Femur (tissue), 1 donor: ENCODE data around the gene ANKRD31.
"Not testable (repeated sequence)": the region's sequence is repeated elsewhere in the genome, so short reads cannot be mapped to it uniquely, and the experiment has no call there.

Experiments
- DNase-seq: peaks from one replicate; pipeline ENCODE4 v3.0.0-alpha.2; 2017

Gene ANKRD31

DNA sequence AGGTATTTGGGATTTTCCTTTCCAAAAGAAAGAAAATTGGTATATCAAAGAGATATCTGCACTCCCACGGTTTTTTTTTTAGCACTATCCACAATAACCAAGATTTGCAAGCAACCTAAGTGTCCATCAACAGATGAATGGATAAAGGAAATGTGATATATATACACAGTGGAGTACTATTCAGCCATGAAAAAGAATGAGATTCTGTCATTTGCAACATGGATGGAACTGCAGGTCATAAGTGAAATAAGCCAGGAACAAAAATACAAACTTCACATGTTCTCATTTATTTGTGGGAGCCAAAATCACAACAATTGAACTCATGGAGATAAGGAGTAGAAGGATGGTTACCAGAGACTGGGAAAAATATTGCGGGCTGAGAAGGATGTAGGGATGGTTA is 9.8 kb downstream of the ANKRD31 start:
- no peak for DNase-seq

DNA sequence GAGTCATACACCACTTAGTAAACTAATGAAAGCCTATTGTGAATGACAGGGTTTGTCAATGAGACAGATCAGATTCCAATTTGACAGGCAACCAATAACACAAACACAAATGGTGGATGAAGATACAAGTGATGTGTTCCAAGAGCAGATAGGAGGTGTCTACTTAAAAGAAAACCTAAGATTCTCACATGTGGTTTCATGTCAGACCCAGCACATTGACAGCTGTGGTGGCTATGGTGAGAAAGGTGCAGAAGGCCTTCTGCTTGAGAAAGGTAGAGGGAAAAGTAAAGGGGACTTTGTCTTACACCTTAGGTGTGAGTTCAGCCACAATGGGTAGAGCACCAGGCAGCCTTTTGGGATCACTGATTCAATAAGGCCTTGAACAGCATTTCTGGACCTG is 11.2 kb downstream of the ANKRD31 start:
- no peak for DNase-seq

GRCh38 chr5:75220787-75221186 is 15.9 kb downstream of the ANKRD31 start:
- not testable (repeated sequence) for DNase-seq

GRCh38 chr5:75214928-75215327 is 21.8 kb downstream of the ANKRD31 start:
- DNase-seq: no peak

- DNase-seq: no peak
Observed at GRCh38 chr5:75214409-75214808, 22.3 kb downstream of the ANKRD31 start.

GRCh38 chr5:75203604-75204003 is 33.1 kb downstream of the ANKRD31 start:
- DNase-seq: no peak

- no peak for DNase-seq
Observed at GRCh38 chr5:75202935-75203334, 33.7 kb downstream of the ANKRD31 start.

DNA sequence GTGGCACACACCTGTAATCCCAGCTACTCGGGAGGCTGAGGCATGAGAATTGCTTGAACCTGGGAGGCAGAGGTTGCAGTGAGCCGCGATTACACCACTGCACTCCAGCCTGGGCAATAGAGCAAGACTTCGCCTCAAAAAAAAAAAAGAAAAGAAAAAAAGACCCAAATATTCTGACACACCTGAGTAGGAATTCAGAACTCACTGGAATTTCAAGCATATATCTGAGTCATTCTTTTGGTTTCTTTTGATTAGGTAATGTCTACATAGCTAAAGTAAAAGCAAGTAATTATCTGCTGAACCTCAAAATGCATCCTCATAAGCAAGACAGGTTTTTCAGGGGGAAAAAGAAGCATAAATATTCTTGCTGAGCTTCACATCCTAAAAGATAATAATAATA is 35.9 kb downstream of the ANKRD31 start:
- DNase-seq: no peak

GRCh38 chr5:75199946-75200345 is 36.7 kb downstream of the ANKRD31 start:
- no peak for DNase-seq

- no peak for DNase-seq
Observed at GRCh38 chr5:75199071-75199470, 37.6 kb downstream of the ANKRD31 start.

DNA sequence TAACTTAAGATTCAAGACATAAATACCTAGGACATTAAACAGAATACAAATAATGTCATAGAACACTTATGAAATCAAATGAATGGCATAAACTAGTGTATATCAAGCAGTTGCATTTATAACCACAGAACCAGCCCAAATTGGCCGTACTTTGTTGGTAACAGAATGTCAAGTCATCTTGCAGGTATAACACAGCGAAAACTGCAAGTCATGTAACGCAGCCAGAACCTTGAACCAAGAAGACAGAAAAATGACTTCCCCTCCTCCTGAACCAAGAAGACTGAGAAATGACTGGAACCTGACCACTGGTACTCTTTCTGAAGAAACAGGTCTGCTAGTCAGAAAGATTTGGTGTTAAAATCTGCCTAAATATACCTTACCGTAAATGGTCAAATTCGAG is 38.9 kb downstream of the ANKRD31 start:
- no peak for DNase-seq

DNA sequence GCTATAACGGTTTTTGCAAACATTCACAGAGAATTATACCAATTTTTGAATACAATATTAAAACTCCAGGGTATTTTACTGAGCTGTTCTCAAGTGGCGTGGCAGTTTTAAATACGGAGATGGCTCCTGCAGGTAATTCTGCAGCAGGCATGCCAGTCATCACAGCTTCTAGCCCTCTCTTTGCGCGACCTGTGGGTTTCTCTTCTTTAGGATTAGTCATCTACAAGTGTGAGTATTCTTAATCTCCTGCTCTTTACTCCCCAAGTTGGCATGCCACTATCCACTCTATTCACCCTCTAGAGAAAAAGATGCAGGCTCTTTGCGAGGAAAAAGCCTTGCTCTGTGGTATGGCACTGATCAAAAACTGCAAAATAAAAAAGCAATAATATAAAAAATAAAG is 43.9 kb downstream of the ANKRD31 start:
- no peak for DNase-seq

- no peak for DNase-seq
Observed at GRCh38 chr5:75192264-75192663, 44.4 kb downstream of the ANKRD31 start.

GRCh38 chr5:75190227-75190626 is 46.5 kb downstream of the ANKRD31 start:
- no peak for DNase-seq

DNA sequence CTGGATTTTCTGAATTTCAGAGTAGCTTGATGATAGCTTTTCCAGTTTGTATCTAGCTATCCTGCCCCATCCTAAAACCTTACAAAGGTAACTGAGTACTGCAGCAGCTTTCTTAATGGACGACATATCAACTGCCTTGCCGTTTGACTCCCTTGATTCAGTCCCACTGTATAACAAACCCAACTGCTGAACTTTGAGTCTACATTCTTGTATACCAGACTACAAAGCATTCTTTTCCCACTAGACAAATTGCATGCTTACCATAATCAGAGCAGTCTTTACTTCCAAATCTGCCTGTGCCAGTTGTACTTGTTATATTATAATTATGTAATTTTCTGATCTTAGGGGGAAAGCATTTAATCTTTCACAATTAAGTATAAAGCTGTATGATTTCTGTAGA is 47.3 kb downstream of the ANKRD31 start:
- DNase-seq: no peak

DNA sequence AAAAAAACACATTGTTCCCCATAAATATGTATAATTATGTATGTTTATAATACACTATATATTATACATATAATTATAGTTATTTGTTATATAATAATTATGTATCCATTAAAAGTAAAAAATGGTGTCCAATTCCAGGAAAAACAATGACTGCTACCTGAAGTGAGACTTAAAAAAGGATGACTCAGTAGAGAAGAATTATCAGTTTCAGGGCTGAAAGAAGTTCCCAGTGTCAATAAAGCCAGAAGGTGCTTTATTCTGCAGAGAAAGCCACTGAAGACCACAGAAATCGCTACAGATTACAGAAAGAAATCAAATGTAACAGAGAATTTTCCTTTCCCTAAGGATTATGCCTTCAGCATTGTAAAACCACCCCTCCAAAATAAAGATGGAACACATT is 50.9 kb downstream of the ANKRD31 start:
- DNase-seq: no peak

- not testable (repeated sequence) for DNase-seq
Observed at GRCh38 chr5:75176009-75176408, 60.7 kb downstream of the ANKRD31 start.

- not testable (repeated sequence) for DNase-seq
Observed at GRCh38 chr5:75174872-75175271, 61.8 kb downstream of the ANKRD31 start.

- DNase-seq: no peak
Observed at GRCh38 chr5:75169516-75169915, 67.2 kb downstream of the ANKRD31 start.

GRCh38 chr5:75168026-75168735 is 68.5 kb downstream of the ANKRD31 start:
- DNase-seq: no peak

- DNase-seq: no peak
Observed at GRCh38 chr5:75167345-75167744, 69.3 kb downstream of the ANKRD31 start.

GRCh38 chr5:75161508-75161907 is 75.2 kb downstream of the ANKRD31 start:
- DNase-seq: not testable (repeated sequence)

DNA sequence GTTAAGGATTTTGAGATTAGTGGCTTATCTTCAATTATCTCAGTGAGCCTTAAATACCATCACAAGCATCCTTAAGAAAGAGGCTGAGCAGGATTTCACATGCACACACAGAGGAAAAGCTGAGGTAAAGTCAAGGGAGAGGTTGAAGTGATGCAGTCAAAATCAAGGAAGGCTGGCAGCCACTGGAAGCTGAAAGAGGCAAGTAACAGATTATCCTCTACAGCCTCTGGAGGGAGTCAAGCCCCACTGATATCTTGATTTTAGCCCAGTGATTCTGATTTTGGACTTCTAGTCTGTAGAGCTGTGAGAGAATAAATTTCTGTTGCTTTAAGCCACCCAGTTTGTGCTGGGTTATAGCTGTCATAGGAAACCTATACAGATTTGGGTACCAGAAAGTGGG is 80.1 kb downstream of the ANKRD31 start:
- no peak for DNase-seq

GRCh38 chr5:75152860-75153259 is 83.8 kb downstream of the ANKRD31 start:
- DNase-seq: no peak

GRCh38 chr5:75148051-75148450 is 88.6 kb downstream of the ANKRD31 start:
- DNase-seq: no peak
